Liver (tissue), 9 donors: Measurements from ENCODE around the gene ADAMTS2. TPM values are rescaled to one million over a fixed set of nuclear protein-coding genes. Genes with fewer than 3 reads are reported as not detected.
"Not testable (repeated sequence)": the region's sequence is repeated elsewhere in the genome, so short reads cannot be mapped to it uniquely, and the experiment has no call there.

Experiments used
- DNase-seq: peaks from one replicate; pipeline ENCODE4 v3.0.0-alpha.2; 2017; ENCODE audit warnings: low spot score
- H3K27ac ChIP-seq, 2 donors: one replicate each; pipeline ENCODE4 v1.7.0; 2013; ENCODE audit warnings: inconsistent platforms in 2 of 2, low read length in 2 of 2, control low read depth in 1 of 2, low read depth in 1 of 2, mild to moderate bottlenecking in 1 of 2
- H3K27me3 ChIP-seq, 4 donors: one replicate each; pipeline versions ENCODE4 v1.6.1 to v1.7.0; 2013; ENCODE audit warnings: low read length in 3 of 4, inconsistent platforms in 1 of 4, mild to moderate bottlenecking in 1 of 4, moderate library complexity in 1 of 4; ENCODE audit not compliant: control insufficient read depth in 4 of 4, insufficient read depth in 4 of 4
- H3K36me3 ChIP-seq, 4 donors: one replicate each; pipeline versions ENCODE4 v1.6.1 to v1.7.0; 2013; ENCODE audit warnings: low read length in 3 of 4, mild to moderate bottlenecking in 3 of 4, low read depth in 1 of 4, moderate library complexity in 1 of 4; ENCODE audit not compliant: control insufficient read depth in 4 of 4, insufficient read depth in 3 of 4
- H3K4me1 ChIP-seq, 4 donors: one replicate each; pipeline versions ENCODE4 v1.6.1 to v1.7.0; 2013; ENCODE audit warnings: low read length in 3 of 4, mild to moderate bottlenecking in 3 of 4, moderate library complexity in 1 of 4; ENCODE audit not compliant: control insufficient read depth in 4 of 4, insufficient read depth in 4 of 4
- H3K4me3 ChIP-seq, 3 donors: one replicate each; pipeline versions ENCODE4 v1.6.1 to v1.7.0; 2013; ENCODE audit warnings: low read length in 3 of 3, control low read depth in 1 of 3, low read depth in 1 of 3, mild to moderate bottlenecking in 1 of 3
- H3K9ac ChIP-seq, 2 donors: one replicate each; pipeline ENCODE4 v1.7.0; 2013; ENCODE audit warnings: low read length in 2 of 2, mild to moderate bottlenecking in 2 of 2, moderate library complexity in 2 of 2, control low read depth in 1 of 2, low read depth in 1 of 2
- H3K9me3 ChIP-seq, 4 donors: one replicate each; pipeline versions ENCODE4 v1.6.1 to v1.7.0; 2013; ENCODE audit warnings: low read length in 3 of 4; ENCODE audit not compliant: control insufficient read depth in 4 of 4
- EGR1 ChIP-seq, 2 donors: IDR thresholded peaks; 2 replicates each; pipeline ENCODE4 v1.6.1; 2016 to 2018; ENCODE audit warnings: antibody characterized with exemption in 2 of 2, low read depth in 2 of 2
- FOXA1 ChIP-seq: IDR thresholded peaks from 2 replicates; pipeline ENCODE4 v1.6.1; 2016; ENCODE audit warnings: antibody characterized with exemption
- FOXA2 ChIP-seq: IDR thresholded peaks from 2 replicates; pipeline ENCODE4 v1.6.1; 2016; ENCODE audit warnings: antibody characterized with exemption
- GABPA ChIP-seq, 2 donors: IDR thresholded peaks in 1 of 2; conservative IDR thresholded peaks in 1 of 2; 2 replicates each; pipeline ENCODE4 v1.6.1; 2016; ENCODE audit warnings: antibody characterized with exemption in 2 of 2, mild to moderate bottlenecking in 1 of 2, moderate library complexity in 1 of 2
- HNF4A ChIP-seq, 2 donors: conservative IDR thresholded peaks; 2 replicates each; pipeline ENCODE4 v1.6.1; 2016; ENCODE audit warnings: antibody characterized with exemption in 2 of 2, mild to moderate bottlenecking in 2 of 2
- JUND ChIP-seq, 2 donors: IDR thresholded peaks; 2 replicates each; pipeline ENCODE4 v1.6.1; 2016; ENCODE audit warnings: antibody characterized with exemption in 2 of 2
- REST ChIP-seq: IDR thresholded peaks from 2 replicates; pipeline ENCODE4 v1.6.1; 2016; ENCODE audit warnings: antibody characterized with exemption, mild to moderate bottlenecking
- RXRA ChIP-seq, 2 donors: IDR thresholded peaks; 2 replicates each; pipeline ENCODE4 v1.6.1; 2017 to 2018; ENCODE audit warnings: antibody characterized with exemption in 2 of 2, mild to moderate bottlenecking in 1 of 2
- SP1 ChIP-seq: IDR thresholded peaks from 2 replicates; pipeline ENCODE4 v1.6.1; 2018; ENCODE audit warnings: antibody characterized with exemption, mild to moderate bottlenecking
- TAF1 ChIP-seq: conservative IDR thresholded peaks from 2 replicates; pipeline ENCODE4 v1.6.1; 2016; ENCODE audit warnings: antibody characterized with exemption, mild to moderate bottlenecking
- YY1 ChIP-seq: IDR thresholded peaks from 2 replicates; pipeline ENCODE4 v1.6.1; 2016; ENCODE audit warnings: antibody characterized with exemption, mild to moderate bottlenecking
- WGBS: extraction: QIAGEN DNeasy Blood & Tissue Kit; methylation state at CpG from one replicate; pipeline ENCODE4 v1.1.7; 2013; 5-methylcytosine and 5-hydroxymethylcytosine counted together
- polyA plus RNA-seq, 2 donors: library from polyadenylated mRNA; stranded (reverse) in 1 of 2; unstranded in 1 of 2; fragments of 200-250 nt in 1 of 2; fragments of >200 nt in 1 of 2; fragmentation: Nextera tagmentation in 1 of 2; extraction: Ambion mirVana in 1 of 2; gene quantifications; one replicate each; pipeline versions ENCODE4 v1.2.1 to v1.2.3, GENCODE V29; 2013 to 2015
- total RNA-seq, 2 donors: library from RNA; depleted of rRNA; stranded (reverse); fragments of >200 nt; gene quantifications; one replicate each; pipeline ENCODE4 v1.2.3, GENCODE V29; 2014
- TF ChIP-seq, protein P1 (sequence below): IDR thresholded peaks from 2 replicates; pipeline ENCODE4 v1.6.1; 2016; ENCODE audit warnings: antibody characterized with exemption
- TF ChIP-seq, protein P2 (sequence below): IDR thresholded peaks from 2 replicates; pipeline ENCODE4 v1.6.1; 2016; ENCODE audit warnings: antibody characterized with exemption
- donor health status: healthy.
- donor health status: healthy.
- donor health status: healthy.
- donor health status: healthy.
- donor health status: healthy.

ADAMTS2 gene
- total and polyA plus RNA-seq, 4 donors, result 2.7 to 24.3 (median 12.0) TPM

DNA sequence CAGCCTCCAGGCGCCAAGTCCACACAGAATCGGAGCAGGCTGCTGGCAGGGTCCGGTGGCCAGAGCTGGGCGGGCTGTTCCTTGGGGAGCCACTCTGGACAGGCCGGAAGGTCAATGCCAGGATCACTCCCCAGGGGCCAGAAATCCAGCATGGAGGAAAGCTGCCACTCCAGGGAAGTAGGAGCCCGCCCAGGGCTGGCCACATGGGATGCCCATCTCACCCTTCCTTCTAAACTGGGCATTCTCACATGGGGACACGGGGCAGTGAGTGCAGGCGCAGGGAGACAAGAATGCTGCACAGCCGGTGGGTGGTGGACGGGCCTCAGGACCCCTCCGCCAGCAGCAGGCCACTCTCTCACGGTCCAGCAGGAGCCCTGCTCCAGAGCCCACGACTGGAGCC lies 58.2 kb downstream of the ADAMTS2 start:
- H3K9me3 ChIP-seq, result no peaks in the 10 kb centered on the region
- DNase-seq, result no peak
- H3K27ac ChIP-seq, result peak overlapping the region; percentile 31 to 53
- no peaks in the 10 kb centered on the region for H3K36me3 ChIP-seq
- no peaks in the 10 kb centered on the region for H3K4me1 ChIP-seq
- no peak overlapping the region for H3K4me3 ChIP-seq
- no peak for TF ChIP-seq REST
- TF ChIP-seq FOXA2, result no peak
- TF ChIP-seq HNF4A (conservative IDR thresholded peaks at IDR 0.05), result no peak
- TF ChIP-seq YY1, result no peak
- no peak for TF ChIP-seq GABPA (IDR thresholded peaks at IDR 0.05 in 1 of 2, conservative IDR thresholded peaks at IDR 0.05 in 1 of 2)
- no peak for TF ChIP-seq JUND (IDR thresholded peaks at IDR 0.05)
- no peak for TF ChIP-seq RXRA (IDR thresholded peaks at IDR 0.05)
- TF ChIP-seq, protein P1, sequence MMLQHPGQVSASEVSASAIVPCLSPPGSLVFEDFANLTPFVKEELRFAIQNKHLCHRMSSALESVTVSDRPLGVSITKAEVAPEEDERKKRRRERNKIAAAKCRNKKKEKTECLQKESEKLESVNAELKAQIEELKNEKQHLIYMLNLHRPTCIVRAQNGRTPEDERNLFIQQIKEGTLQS, result no peak
- TF ChIP-seq FOXA1, result no peak
- TF ChIP-seq EGR1 (IDR thresholded peaks at IDR 0.05; ENCODE audit: low read depth in 2 of 2), result no peak
- TF ChIP-seq TAF1, result no peak
- no peak for TF ChIP-seq SP1
- TF ChIP-seq, protein P2, sequence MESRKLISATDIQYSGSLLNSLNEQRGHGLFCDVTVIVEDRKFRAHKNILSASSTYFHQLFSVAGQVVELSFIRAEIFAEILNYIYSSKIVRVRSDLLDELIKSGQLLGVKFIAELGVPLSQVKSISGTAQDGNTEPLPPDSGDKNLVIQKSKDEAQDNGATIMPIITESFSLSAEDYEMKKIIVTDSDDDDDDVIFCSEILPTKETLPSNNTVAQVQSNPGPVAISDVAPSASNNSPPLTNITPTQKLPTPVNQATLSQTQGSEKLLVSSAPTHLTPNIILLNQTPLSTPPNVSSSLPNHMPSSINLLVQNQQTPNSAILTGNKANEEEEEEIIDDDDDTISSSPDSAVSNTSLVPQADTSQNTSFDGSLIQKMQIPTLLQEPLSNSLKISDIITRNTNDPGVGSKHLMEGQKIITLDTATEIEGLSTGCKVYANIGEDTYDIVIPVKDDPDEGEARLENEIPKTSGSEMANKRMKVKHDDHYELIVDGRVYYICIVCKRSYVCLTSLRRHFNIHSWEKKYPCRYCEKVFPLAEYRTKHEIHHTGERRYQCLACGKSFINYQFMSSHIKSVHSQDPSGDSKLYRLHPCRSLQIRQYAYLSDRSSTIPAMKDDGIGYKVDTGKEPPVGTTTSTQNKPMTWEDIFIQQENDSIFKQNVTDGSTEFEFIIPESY, result no peak
- H3K27me3 ChIP-seq, result no peaks in the 10 kb centered on the region
- 86% methylated on average over 13 of the region's 13 CpGs for WGBS
- peak overlapping the region in 1 of 2 donors; percentile 2 for H3K9ac ChIP-seq

- not testable (repeated sequence) for H3K9ac ChIP-seq, H3K9me3 ChIP-seq, H3K36me3 ChIP-seq, H3K4me1 ChIP-seq, H3K4me3 ChIP-seq, DNase-seq, H3K27me3 ChIP-seq
- WGBS, result 91% methylated on average over 11 of the region's 11 CpGs
- H3K27ac ChIP-seq, result peak overlapping the region; percentile 12 to 23
These were observed 59.5 kb downstream of the ADAMTS2 start for GRCh38 chr5:179285776-179286162.
